ENCODE data around the gene ENTHD1. TPM values are rescaled to one million over a fixed set of nuclear protein-coding genes. Genes with fewer than 3 reads are reported as not detected.

The ENTHD1 gene
- total RNA-seq, 1 donor from 2014 or later, result not detected

DNA sequence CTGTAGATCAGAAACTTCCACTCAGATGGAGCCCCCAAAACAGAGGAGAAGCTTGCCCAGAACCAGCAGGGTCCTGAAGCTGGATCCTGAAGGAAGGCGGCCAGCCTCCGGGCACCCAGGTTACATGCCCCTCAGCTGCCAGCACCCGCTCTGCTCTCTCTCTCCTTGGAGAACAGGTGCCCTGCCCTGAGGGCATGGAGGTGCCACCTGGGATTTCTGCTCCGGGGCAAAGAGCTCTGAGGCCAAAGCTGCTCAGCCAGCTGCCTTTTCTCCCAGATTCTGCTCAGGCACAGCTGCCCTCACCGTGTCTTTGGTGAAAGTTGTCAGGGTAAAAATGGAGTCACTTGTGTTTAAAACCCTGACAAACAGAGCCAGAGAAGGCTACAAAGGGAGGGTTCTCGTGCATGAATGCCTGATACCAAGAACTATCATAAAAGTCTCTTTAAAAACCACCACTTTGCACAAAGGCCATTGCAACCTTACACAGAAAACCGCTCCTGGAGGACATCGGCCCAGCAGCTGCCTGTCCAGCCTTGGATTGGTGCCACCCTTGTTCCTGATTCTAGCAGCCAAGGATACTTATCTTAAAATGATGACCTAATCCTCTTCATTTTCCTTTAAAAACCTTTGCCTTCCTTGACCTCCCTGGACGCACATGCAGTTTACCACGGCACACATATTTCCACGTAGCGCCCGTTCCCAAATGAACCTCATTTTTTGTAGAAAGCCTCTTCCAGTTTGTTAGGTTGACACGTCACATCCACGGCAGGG is 183.0 kb downstream of the ENTHD1 start:
- no peak for ATAC-seq

DNA sequence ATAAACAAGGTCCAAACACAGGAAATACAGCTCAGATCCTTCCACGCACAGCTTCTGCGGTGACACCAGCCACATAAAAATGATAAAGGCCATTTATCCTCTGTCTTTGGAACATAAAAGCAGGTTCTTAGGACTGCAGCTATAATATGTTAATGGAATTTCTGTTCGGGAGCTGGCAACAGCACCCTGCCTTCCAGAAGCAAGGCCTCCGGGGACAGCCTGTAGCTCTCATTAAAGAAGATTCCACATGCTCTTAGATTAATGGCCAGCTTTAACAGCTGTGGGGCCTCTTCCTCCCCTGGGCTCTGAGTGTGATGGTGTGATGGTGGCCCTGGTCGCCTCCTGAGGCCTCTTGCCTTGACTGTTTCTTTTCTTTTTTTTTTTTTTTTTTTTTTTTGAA is 185.7 kb downstream of the ENTHD1 start:
- ATAC-seq, result no peak

DNA sequence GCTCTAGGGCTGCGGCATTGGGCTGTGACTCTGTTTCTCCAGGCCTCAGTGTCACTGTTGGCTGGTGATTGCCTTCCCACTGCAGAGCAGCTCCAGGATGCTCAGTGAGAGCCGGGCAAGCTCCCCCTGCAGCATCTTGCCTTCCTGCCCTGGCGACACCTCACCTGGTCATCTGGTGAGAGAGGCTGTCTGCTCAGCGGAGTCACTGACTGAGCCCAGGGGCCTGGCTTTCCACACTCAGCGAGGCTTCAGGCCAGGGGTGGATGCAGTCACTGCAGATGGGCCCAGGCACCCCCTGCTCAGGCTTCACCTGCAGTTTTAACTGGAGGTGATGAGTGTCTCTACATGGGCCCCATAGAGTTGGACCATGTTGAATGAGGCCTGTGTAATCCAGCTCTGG is 186.2 kb downstream of the ENTHD1 start:
- ATAC-seq, result no peak

DNA sequence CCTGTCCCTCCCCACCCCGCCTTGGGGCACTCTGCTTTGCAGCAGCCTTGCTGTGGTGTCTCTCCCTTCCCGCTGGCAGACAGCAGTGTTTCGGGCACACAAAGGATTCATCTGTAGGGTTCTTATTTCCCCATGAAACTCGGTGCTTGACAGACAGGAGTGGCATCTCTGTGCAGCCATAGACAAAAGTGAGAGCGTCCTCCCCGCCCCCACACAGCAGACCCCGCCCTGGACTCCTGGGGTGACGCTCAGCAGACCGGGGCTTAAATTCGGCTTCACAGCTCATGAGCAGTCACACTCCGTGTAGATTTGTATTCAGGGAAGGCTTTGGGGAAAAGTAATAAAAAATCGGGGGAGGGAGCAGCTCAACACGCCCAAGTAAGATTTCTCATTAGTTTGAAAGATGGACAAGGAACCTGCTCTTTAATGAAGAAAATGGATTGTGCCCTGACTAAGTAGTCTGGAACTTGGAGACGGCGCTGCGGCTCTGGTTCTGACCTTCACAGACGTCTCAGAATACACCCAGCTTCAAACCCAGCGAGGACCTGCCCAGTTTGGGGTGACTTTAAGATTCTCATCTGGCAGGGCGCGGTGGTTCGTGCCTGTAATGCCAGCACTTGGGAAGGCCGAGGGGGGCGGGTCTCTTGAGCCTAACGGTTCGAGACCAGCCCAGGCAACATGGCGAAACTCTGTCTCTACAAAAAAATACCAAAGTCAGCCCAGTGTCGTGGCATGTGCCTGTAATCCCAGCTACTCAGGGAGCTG is 187.0 kb downstream of the ENTHD1 start:
- no peak for ATAC-seq

GRCh38 chr22:39705386-39705785 is 188.2 kb downstream of the ENTHD1 start:
- no peak for ATAC-seq

DNA sequence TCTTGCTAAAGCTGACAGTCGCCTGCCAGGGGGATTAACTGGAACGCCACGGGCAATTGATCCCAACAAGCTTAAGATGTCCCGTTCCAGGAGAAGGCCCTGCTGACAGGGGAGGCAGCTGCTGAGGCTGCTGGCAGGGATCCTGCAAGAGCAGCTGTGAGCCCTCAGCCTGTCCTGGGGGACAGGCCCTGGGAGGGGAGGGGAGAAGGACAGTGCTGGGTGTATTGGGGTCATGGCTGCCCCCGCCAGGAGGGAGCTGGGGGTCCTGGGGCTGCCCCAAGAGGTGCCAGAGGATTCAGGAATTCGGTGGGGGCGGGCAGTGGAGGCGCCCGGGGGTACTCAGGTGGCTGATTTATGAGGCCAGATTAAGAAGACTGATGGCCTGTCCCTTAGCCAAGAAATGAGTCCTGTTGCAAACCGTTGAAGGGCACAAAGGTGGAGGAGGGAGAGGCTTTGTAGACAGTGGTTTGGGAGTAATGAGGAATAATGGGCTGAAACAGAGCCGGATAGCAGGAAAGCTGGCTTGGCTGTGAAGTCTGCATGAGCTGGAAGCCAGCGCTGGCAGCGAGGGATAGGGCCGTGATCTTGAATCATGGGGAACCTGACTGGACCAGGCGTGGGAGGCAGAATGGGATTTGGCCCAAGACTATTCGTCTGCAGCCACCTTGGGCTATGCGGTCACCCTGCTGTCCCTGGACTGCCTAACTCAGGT is 189.5 kb downstream of the ENTHD1 start:
- ATAC-seq, result no peak

DNA sequence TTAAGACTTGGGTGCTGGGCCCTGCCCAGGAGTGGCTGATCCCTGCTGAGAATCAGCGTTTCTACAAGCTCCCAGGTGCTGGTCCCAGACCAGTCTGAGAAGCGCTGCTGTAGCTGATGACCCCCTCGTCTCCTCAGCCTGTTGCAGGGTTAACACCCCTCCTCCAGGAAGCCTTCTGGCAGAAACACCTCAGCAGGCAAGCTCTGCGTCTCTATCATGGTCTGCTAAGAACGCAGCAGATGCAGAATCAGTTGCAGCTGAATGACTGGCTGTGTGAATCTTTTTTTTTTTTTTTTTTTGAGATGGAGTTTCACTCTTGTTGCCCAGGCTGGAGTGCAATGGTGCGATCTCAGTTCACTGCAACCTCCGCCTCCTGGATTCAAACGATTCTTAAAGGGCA is 190.5 kb downstream of the ENTHD1 start:
- ATAC-seq, result no peak

- no peak for ATAC-seq
Measured at GRCh38 chr22:39700565-39700964, 193.0 kb downstream of the ENTHD1 start.

- no peak for ATAC-seq
Measured at GRCh38 chr22:39699631-39700360, 193.8 kb downstream of the ENTHD1 start.

DNA sequence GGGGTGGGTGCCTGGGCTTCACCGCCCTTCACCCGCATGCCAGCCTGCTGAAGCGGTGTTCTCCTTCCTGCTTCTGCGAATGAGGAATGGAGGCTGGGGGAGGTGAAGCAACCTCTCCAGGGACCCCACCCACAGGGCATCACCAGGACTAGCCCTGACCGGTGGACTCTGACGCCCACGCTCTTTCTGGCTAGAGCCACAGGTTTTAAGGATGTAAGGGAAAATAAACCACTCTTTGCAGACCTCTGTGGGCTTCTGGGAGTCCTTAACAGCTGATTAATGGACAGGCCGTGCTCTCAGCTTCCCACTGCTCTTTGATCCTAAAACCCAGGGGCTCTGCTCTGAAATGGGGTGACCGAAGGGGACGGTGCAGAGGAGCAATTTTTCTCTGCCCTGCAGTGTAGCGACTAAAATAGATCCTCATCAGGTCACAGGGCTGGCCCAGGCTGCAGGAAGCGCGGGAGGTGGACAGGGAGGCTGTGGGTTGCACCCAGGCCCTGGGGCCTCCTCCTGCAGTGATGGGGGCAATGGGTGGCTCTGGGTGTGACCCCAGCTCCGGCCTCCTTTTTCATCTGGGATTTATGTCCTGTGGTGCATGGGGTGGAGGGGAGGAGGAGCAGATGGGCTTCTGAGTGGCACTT is 195.7 kb downstream of the ENTHD1 start:
- ATAC-seq, result no peak

- peak; percentile 32 for ATAC-seq
Measured at GRCh38 chr22:39693943-39694500, 199.5 kb downstream of the ENTHD1 start.

Other genes with a start within 250 kb of the ENTHD1 start
- gene GRAP2, start 7.3 kb upstream of the ENTHD1 start, total RNA-seq, result 0.92 TPM
- 0.24 TPM for gene TMA7B, start 66.6 kb upstream of the ENTHD1 start, total RNA-seq
- 50.7 TPM for gene FAM83F, start 101.2 kb upstream of the ENTHD1 start, total RNA-seq

Data from esophagus mucosa (tissue), 1 donor.